HG03060 (cell line): ENCODE data around the gene COL20A1.
"Not testable (repeated sequence)": the region's sequence is repeated elsewhere in the genome, so short reads cannot be mapped to it uniquely, and the experiment has no call there.

Source experiments
- ATAC-seq: cut with Tn5 transposase; IDR thresholded peaks from one replicate; pipeline ENCODE4 v1.9.1; 2021; ENCODE audit warnings: low read depth, moderate number of reproducible peaks; ENCODE audit not compliant: unreplicated experiment

Gene COL20A1

GRCh38 chr20:63292904-63293303 lies at the start of gene COL20A1:
Gene COL20A1 (plus strand): TSS chr20:63293186. CDS start chr20:63295108, 1,922 bp downstream.
- ATAC-seq, result no peak

GRCh38 chr20:63243604-63244247 lies 49.3 kb upstream of the COL20A1 start:
- no peak for ATAC-seq

- ATAC-seq, result no peak
Observed at GRCh38 chr20:63244468-63244867, 48.5 kb upstream of the COL20A1 start.

GRCh38 chr20:63246490-63247288 lies 46.3 kb upstream of the COL20A1 start:
- ATAC-seq, result no peak

- no peak for ATAC-seq
Observed at GRCh38 chr20:63247671-63248228, 45.2 kb upstream of the COL20A1 start.

GRCh38 chr20:63248835-63249591 lies 44.0 kb upstream of the COL20A1 start:
- no peak for ATAC-seq

- ATAC-seq, result no peak
Observed at GRCh38 chr20:63249891-63250290, 43.1 kb upstream of the COL20A1 start.

GRCh38 chr20:63251350-63251749 lies 41.6 kb upstream of the COL20A1 start:
- not testable (repeated sequence) for ATAC-seq

- ATAC-seq, result no peak
Observed at GRCh38 chr20:63252284-63252711, 40.7 kb upstream of the COL20A1 start.

- ATAC-seq, result no peak
Observed at GRCh38 chr20:63253065-63253437, 39.9 kb upstream of the COL20A1 start.

- ATAC-seq, result no peak
Observed at GRCh38 chr20:63253438-63254231, 39.4 kb upstream of the COL20A1 start.

GRCh38 chr20:63254232-63254605 lies 38.8 kb upstream of the COL20A1 start, which contains the start of gene NKAIN4:
Gene NKAIN4 (minus strand): TSS chr20:63254463. CDS start chr20:63254450, 13 bp downstream.
- no peak for ATAC-seq

- ATAC-seq, result no peak
Observed at GRCh38 chr20:63254606-63255384, 38.2 kb upstream of the COL20A1 start.

- no peak for ATAC-seq
Observed at GRCh38 chr20:63255931-63256704, 36.9 kb upstream of the COL20A1 start.

GRCh38 chr20:63256954-63257353 lies 36.0 kb upstream of the COL20A1 start:
- no peak for ATAC-seq

- ATAC-seq, result no peak
Observed at GRCh38 chr20:63257629-63258028, 35.4 kb upstream of the COL20A1 start.

- ATAC-seq, result no peak
Observed at GRCh38 chr20:63258781-63259180, 34.2 kb upstream of the COL20A1 start.

GRCh38 chr20:63259734-63260460 lies 33.1 kb upstream of the COL20A1 start:
- ATAC-seq, result no peak
